HG02981 (cell line): Measurements from ENCODE around the gene TSSK2.
"Not testable (repeated sequence)": the region's sequence is repeated elsewhere in the genome, so short reads cannot be mapped to it uniquely, and the experiment has no call there.

Experiments used
- ATAC-seq: cut with Tn5 transposase; IDR thresholded peaks from one replicate; pipeline ENCODE4 v1.9.1; 2021; ENCODE audit warnings: mild to moderate bottlenecking, moderate library complexity; ENCODE audit not compliant: unreplicated experiment

The TSSK2 gene

GRCh38 chr22:19130959-19131684 is at the start of gene TSSK2:
Gene TSSK2, plus strand, starts transcription at chr22:19131308. Its CDS starts 92 bp downstream, at chr22:19131400.
- ATAC-seq = no peak

- no peak for ATAC-seq
Observed at GRCh38 chr22:19081351-19081750, 49.8 kb upstream of the TSSK2 start.

DNA sequence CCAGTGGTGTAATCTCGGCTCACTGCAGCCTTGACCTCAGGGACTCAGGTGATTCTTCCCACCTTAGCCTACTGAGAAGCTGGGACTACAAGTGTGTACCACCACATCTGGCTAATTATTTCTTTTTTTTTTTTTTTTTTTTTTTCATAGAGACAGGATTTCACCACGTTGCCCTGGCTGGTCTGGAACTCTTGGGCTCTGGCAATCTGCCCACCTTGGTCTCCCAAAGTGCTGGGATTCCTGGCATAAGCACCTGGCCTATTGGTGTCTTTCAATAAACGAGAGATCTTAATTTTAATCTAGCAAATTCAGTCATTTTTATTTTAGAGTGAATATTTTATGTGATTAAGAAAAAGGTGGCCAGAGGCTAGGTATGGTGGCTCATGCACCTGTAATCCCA is 49.0 kb upstream of the TSSK2 start:
- no peak for ATAC-seq

DNA sequence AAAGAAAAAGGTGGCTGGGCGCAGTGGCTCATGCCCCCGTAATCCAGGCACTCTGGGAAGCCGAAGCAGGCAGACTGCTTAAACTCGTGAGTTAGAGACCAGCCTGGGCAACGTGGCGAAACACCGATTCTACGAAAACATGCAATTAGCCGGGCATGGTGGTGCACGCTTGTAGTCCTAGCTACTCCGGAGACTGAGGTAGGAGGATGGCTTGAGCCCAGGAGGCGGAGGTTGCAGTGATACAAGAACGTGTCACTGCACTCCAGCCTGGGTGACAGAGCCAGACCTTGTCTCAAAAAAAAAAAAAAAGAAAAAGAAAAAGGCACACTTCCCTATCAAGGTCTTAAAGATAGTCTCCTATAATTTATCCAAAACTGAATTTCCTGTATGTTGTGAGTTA is 48.3 kb upstream of the TSSK2 start:
- ATAC-seq = no peak

DNA sequence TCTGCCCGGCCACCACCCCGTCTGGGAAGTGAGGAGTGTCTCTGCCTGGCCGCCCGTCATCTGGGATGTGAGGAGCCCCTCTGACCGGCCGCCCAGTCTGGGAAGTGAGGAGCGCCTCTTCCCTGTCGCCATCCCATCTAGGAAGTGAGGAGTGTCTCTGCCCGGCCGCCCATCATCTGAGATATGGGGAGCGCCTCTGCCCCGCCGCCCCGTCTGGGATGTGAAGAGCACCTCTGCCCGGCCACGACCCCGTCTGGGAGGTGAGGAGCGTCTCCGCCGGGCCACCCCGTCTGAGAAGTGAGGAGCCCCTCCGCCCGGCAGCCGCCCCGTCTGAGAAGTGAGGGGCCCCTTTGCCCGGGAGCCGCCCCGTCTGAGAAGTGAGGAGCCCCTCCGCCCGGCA is 47.0 kb upstream of the TSSK2 start:
- ATAC-seq = not testable (repeated sequence)

DNA sequence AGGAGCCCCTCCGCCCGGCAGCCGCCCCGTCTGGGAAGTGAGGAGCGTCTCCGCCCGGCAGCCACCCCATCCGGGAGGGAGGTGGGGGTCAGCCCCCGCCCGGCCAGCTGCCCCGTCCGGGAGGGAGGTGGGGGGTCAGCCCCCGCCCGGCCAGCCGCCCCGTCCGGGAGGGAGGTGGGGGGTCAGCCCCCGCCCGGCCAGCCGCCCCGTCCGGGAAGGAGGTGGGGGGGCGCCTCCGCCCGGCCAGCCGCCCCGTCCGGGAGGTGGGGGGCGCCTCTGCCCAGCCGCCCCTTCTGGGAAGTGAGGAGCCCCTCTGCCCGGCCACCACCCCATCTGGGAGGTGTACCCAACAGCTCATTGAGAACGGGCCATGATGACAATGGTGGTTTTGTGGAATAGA is 46.5 kb upstream of the TSSK2 start:
- not testable (repeated sequence) for ATAC-seq

GRCh38 chr22:19085233-19085718 is 45.8 kb upstream of the TSSK2 start:
- no peak for ATAC-seq

GRCh38 chr22:19086417-19086816 is 44.7 kb upstream of the TSSK2 start:
- ATAC-seq = no peak

DNA sequence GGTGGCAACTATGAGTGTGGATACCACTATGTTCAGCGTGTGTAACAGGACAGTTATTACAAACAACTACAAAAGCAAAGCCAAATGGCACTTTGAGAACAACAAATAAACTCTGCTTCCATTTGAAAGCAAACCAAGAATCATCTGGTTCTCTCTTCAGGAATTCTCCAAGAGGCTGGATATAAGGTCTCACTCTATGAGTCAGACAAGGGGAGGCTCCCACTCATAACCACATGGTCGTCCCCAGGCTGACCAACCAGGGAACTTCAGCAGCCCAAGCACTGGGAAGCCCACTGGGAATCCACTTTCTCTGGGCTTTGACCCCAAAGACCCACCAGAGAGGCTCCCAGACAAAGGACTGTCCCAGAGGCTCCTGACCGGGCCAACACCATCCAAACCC is 44.2 kb upstream of the TSSK2 start:
- ATAC-seq = no peak

DNA sequence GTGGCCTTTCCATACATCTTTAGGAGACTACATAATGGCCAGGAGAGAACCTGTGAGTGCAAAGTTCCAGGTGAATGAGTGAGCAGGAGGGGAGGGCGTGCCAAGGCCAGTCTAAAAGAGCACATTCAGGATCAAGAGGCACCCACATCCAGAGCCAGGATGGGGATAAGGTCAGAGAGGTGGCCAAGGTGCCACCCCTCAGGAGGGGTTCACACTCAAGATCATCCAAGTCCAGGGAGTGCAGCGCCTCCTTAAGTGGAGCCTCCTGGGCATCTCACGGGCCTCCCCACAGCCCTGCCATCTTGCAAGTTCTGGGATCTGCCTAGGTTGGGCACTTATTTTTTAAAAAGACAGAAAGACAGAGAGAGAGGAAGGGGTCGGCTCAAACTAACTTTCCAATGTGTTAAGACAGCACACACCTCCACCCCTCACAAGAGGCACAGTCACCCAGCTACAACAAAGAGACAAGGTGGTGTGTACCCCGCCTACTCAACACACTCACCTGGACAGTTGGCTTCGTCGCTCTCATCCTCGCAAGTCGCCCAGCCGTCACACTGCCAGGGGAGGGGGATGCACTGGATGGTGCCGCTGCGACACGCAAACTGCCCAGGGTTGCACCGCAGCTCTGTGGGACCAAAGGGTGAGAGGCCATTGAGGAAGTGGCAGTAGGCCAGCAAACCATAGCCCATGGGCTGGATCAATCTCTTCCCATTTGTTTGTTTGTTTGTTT is 42.1 kb upstream of the TSSK2 start:
- ATAC-seq = no peak

- ATAC-seq = no peak
Observed at GRCh38 chr22:19090183-19090582, 40.9 kb upstream of the TSSK2 start.

DNA sequence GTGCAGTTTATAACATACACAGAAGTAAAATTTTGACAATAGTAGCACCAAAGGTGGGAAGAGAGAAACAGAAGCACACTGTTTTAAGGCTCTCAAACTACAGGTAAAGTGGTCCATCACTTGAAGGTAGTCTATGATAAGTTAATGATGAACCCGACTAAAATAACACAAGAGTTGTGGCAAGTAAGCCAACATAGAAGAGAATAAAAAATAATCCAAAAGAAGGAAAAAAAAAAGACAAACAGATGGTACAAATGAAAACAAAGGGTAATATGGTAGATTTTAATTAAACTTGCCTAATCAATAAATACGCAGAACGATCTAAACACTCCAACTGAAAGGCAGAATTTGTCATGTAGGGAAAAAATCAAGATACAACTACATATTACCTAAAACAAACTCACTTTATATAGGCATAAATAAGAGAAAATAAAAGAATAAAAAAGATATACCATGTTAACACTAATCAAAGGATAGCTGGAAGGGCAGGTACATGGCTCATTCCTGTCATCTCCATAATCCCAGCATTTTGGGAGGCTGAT is 40.5 kb upstream of the TSSK2 start:
- ATAC-seq = no peak

DNA sequence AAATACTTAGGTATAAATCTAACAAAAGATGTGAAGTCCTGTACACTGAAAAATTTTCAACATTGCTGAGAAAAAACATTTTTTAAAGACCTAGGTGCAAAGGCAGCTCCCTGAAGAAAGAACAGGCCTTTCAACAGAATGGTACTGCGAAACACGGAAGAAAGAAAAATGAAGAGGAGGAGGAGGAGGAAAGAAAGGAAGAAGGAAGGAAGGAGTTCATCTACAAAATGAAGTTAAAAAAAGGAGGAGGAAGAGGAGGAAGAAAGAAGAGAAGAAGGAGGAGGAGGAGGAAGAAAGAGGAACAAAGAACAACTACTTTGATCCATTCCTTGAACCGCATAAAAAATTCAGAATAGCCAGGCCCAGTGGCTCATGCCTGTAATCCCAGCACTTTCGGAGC is 38.4 kb upstream of the TSSK2 start:
- no peak for ATAC-seq

GRCh38 chr22:19094393-19094997 is 36.6 kb upstream of the TSSK2 start:
- ATAC-seq = no peak

DNA sequence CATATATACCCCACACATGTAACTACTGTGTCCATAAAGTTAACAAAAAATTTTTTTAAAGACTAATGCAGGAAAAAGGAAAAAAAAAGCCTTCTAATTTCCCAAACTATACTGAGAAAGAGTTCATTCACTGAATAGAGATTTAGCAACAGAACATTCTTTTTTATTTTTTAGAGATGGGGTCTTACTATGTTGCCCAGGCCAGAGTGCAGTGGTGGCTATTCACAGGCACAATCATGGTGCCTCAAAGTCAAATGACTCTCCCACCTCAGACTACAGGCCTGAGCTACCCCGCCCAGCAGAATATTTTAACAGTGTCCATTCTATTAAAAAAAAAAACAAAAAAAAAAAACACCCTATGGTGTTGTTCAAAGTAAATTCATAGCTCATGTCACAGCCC is 34.6 kb upstream of the TSSK2 start:
- no peak for ATAC-seq

GRCh38 chr22:19097518-19097917 is 33.6 kb upstream of the TSSK2 start:
- ATAC-seq = no peak

- no peak for ATAC-seq
Observed at GRCh38 chr22:19098157-19098556, 33.0 kb upstream of the TSSK2 start.

- ATAC-seq = no peak
Observed at GRCh38 chr22:19103880-19104821, 27.0 kb upstream of the TSSK2 start.

- no peak for ATAC-seq
Observed at GRCh38 chr22:19105456-19105855, 25.7 kb upstream of the TSSK2 start.
